A673 (cell line): Measurements from ENCODE around the gene PLCB4.

Experiments used
- CTCF ChIP-seq: fragments of 300-800, 200-600 bp; sonication (generic); conservative IDR thresholded peaks from 2 replicates; pipeline ENCODE4 v1.5.1; 2017; ENCODE audit warnings: low read depth, mild to moderate bottlenecking, antibody characterized with exemption, low read length, moderate library complexity, mixed read lengths
- EZH2 ChIP-seq: fragments of 200-600 bp; sonication (generic); IDR thresholded peaks from 2 replicates; pipeline ENCODE4 v1.6.1; 2017; ENCODE audit warnings: borderline replicate concordance, low read depth, mild to moderate bottlenecking, mixed read lengths, antibody characterized with exemption, low read length; ENCODE audit not compliant: poor library complexity, severe bottlenecking

DNA sequence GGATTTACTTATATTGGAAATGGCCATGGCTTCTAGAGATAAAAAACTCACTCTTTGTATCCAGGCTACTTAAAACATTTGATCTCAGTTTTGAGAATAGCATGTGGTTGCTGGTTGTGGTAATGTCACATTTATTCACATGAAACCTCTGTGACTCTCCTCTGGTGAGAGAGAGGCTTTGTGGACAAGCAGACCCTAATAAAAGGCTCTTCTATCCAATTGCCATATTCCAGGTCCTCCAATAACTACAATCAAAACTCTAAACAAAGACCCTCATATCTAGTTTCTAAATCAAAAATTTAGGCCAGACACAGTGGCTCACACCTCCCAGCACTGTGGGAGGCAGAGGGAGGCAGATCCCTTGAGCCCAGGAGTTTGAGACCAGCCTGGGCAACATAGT is 269.2 kb downstream of the PLCB4 start:
- TF ChIP-seq EZH2 (no peak), CTCF (no peak)
